22Rv1 (cell line): Measurements from ENCODE around the gene DOHH.

Experiments
- H3K27ac ChIP-seq: fragments of 450-650 bp; 2 replicates; pipeline ENCODE4 v1.5.1; 2017
- ZFX ChIP-seq: fragments of 450-650 bp; IDR thresholded peaks from 2 replicates; pipeline ENCODE4 v1.6.1; 2017; ENCODE audit warnings: antibody characterized with exemption, borderline replicate concordance
- TF ChIP-seq, protein P1 (sequence below): fragments of 450-650 bp; IDR thresholded peaks from 2 replicates; pipeline ENCODE4 v1.5.1; 2017; ENCODE audit warnings: mild to moderate bottlenecking

Gene DOHH

DNA sequence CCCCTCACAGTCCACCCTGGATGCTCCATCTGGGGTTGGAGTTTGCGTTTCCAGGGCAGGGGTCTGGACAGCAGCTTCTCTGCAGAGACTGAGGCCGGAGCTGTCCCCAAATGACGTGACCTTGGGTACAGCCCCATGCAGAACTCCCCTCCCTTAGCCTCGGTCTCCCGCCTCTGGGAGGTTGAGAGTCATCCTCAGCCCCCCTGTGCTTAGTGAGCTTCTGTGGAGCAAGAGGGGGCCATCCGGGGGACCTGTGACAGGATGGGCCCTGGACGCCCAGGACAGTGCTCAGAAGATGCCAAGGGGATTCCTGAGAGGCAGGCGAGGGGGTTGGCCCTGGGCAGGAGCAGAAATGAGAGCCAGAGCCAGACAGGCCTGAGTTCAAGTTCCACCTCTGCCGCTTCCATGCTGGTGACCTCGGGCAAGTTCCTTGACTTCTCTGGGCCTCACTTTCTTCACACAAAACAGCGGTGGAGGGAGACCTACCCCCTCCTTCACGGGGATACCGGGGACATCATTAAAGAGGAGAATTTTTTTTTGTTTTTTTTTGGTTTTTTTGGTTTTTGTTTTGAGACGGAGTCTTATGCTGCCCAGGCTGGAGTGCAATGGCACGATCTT, 40.4 kb downstream of the DOHH start:
- no peak for TF ChIP-seq ZFX
- TF ChIP-seq, protein P1, sequence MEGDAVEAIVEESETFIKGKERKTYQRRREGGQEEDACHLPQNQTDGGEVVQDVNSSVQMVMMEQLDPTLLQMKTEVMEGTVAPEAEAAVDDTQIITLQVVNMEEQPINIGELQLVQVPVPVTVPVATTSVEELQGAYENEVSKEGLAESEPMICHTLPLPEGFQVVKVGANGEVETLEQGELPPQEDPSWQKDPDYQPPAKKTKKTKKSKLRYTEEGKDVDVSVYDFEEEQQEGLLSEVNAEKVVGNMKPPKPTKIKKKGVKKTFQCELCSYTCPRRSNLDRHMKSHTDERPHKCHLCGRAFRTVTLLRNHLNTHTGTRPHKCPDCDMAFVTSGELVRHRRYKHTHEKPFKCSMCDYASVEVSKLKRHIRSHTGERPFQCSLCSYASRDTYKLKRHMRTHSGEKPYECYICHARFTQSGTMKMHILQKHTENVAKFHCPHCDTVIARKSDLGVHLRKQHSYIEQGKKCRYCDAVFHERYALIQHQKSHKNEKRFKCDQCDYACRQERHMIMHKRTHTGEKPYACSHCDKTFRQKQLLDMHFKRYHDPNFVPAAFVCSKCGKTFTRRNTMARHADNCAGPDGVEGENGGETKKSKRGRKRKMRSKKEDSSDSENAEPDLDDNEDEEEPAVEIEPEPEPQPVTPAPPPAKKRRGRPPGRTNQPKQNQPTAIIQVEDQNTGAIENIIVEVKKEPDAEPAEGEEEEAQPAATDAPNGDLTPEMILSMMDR: no peak
- no peak overlapping the region for H3K27ac ChIP-seq

DNA sequence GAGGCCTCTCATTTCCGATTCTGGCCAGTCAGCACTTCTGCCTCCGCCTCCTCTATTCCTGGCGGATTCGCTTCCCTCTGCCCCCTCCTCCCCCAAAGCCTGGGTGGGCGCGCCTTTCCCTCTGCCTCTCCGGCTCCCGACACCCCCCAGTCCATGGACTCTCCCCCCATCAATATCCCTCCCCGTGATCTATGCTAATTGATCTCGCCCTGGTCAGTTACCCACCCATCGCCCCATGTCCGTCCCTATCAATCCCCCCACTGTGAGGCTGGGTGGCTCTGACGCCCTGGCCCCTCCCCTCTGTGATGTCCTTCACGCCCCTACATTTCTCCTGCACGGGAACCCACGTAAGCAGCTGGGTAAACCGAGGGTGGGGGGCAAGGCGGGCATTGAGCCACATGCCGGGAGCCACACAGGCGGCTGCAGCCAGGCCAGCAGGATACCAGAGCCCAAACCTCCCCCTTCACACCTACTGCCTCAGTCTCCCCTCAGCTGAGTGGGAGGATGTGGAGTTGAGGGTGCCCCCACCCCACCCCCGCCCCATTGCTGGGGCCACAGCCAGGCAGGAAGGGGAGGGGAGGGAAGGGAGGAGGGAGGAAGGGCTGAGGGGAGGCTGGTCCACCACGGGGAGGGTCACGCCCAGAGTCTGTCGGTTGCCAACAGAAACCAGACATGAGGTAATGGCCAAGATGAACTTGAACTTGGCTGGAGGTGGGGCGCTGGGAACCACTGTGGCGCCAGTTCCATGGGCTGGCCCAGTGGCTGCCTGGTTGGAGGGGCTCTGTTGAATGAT, 41.2 kb downstream of the DOHH start:
- TF ChIP-seq, protein P1: no peak
- no peak for TF ChIP-seq ZFX
- no peak overlapping the region for H3K27ac ChIP-seq

DNA sequence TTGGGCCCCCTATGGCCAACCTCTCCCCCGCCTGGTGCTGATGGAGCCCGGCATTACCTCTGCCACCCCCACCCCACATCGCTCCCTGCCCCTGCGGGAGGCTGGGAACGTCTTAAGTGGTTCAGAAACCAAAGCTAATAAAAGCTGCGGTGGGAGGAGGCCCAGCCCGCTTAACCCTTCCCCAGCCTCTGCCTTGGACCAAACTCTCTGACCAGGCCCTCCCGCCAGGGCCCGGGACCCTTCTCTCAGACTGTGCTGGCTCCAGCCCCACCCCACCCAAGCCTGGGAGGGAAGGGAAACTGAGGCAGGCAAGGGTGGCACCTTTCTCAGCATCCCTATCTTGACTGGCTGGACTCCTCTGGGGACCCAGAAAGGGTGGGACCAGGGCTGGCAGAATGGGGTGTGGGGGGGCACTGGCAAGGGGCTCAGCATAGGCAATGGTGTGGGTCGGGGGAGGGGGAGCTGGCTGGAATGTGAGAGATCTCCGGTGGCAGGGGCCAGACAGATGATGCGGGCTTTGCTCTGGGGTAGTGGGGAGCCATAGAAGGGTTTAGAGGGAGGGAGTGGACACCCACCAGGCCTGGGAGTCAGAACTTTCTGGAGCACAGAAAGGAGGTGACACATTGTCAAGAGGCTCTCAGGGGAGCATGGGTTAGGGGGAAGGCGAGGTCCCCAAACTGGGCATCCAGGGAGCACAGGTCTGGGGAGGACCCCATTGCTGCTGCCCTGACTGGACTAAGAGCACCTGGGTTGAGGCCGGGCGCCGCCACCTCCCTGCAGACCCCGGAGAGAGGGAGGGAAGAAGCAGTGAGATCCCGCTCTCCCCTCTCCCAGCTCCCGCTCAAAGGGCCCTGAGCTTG, 42.0 kb downstream of the DOHH start:
- TF ChIP-seq, protein P1: no peak
- no peak for TF ChIP-seq ZFX
- no peak overlapping the region for H3K27ac ChIP-seq

DNA sequence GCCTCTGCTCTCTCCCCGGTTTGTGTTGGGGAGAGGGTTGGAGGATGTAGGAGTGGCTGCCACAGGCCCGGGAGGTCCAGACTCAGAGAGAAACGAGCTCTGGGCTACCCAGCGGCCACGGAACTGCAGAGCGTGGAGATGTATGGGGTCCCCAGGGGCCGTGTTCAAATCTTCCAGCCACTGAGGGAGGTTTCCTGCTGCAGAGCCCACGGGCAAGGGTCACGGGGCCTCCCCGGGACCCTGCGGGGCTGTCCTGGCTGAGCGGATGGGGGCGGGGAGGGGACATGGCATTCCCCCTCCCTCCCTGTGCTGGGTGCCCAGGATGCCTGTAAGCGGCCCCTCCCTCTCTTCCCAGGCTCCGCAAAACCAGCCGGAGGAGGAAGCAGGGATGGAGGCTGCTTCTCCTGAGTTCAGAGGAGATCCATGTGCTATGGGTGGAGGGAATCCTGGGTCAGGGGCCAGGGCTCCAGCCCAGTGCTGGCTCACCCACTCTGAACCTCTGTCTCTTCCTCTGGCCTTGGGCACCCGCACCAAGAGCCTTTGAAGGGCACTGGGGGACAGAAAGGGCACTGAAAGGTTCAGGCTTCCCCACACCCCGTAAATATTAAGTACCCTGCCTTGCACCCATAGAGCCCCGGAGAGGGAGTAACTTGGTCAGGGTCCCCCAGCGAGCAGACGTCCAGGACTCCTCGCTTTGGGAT, 42.8 kb downstream of the DOHH start:
- H3K27ac ChIP-seq: no peak overlapping the region
- TF ChIP-seq ZFX: no peak
- TF ChIP-seq, protein P1: no peak

DNA sequence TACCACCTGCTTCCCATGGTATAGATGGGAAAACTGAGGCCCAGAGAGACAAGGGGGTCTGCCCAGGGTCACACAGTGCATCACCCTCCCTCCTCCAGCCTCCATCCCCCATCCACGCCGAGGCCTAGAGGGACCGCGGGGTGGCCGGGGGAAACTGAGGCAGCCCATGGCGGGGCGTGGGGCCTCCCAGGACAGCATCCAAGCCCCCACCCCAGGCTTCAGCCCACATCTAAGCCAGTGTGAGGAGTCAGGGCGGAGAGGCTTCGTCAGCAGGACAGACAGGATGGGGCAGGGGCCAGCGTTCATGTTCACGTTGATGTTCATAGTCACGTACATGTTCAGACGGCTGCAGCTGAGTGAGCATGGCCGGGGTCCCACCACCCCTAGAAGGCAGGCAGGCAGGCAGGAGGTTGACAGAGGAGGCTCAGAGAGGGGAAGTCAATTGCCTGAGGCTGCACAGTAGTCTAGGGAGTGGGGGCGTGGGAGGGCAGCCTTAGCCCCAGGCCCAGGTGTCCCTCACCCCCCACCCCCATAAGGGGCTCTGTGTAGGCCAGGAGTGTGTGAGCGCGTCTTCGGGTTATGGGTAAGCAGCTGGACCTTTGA, 43.4 kb downstream of the DOHH start:
- TF ChIP-seq ZFX: no peak
- TF ChIP-seq, protein P1: no peak

DNA sequence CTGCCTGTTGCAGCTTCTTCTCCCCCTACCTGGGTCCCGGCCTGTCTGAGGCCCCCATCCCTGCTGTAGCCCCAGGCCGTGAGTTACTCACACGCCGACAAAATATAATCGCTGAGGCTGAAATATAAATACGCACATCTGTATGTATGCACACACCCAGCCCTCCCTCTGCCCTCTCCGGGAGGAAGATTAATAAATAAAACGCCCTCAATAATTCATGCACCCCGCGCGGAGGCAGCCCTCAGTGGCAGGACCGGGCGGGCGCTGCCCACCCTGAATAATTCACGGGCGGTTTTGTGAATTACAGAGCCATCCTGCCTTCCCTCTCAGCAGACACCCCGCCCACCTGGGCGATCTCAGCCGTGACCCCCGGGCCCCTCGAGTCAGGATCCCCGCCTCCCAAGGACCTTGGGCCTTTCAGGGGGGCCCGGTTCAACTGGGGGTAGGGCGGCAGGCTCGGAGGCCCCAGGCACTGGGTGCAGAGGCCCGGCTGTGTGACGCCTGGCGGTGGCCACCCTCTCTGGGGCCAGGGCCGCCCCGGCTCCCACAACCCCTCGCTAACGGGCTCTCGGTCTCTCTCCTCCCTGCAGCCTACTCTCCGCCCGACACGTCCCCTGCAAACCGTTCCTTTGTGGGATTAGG, 44.4 kb downstream of the DOHH start:
- no peak overlapping the region for H3K27ac ChIP-seq

More for the DNA sequence above, 43.4 kb downstream of the DOHH start:
- no peak overlapping the region for H3K27ac ChIP-seq

More for the DNA sequence above, 44.4 kb downstream of the DOHH start:
- TF ChIP-seq ZFX: no peak
- TF ChIP-seq, protein P1: no peak
